Measurements from ENCODE around the gene MS4A15.

Gene MS4A15

GRCh38 chr11:60763692-60764369, 7.2 kb downstream of the MS4A15 start:
- Mint-ChIP-seq H3K27me3 (peaks cover 21% of the 10 kb centered on the region), H3K4me1 (ENCODE audit: low read depth) (peaks cover 1% of the 10 kb centered on the region), H3K27ac (no peak overlapping the region), H3K4me3 (no peak overlapping the region), H3K9me3 (ENCODE audit: low read depth) (no peaks in the 10 kb centered on the region), H3K36me3 (peaks cover 3% of the 10 kb centered on the region)

GRCh38 chr11:60764879-60765278, 8.2 kb downstream of the MS4A15 start:
- peaks cover 17% of the 10 kb centered on the region for H3K27me3 Mint-ChIP-seq
- H3K36me3 Mint-ChIP-seq, result peaks cover 3% of the 10 kb centered on the region
- H3K9me3 Mint-ChIP-seq (ENCODE audit: low read depth), result no peaks in the 10 kb centered on the region
- H3K4me3 Mint-ChIP-seq, result no peak overlapping the region
- H3K4me1 Mint-ChIP-seq (ENCODE audit: low read depth), result peaks cover 1% of the 10 kb centered on the region
- no peak overlapping the region for H3K27ac Mint-ChIP-seq

GRCh38 chr11:60765355-60765754, 8.7 kb downstream of the MS4A15 start:
- no peaks in the 10 kb centered on the region for H3K9me3 Mint-ChIP-seq (ENCODE audit: low read depth)
- peaks cover 13% of the 10 kb centered on the region for H3K27me3 Mint-ChIP-seq
- no peak overlapping the region for H3K27ac Mint-ChIP-seq
- H3K36me3 Mint-ChIP-seq, result peaks cover 3% of the 10 kb centered on the region
- no peak overlapping the region for H3K4me3 Mint-ChIP-seq
- H3K4me1 Mint-ChIP-seq (ENCODE audit: low read depth), result peaks cover 1% of the 10 kb centered on the region

- H3K27me3 Mint-ChIP-seq, result peaks cover 13% of the 10 kb centered on the region
- no peak overlapping the region for H3K27ac Mint-ChIP-seq
Observed at GRCh38 chr11:60766547-60766946, 9.9 kb downstream of the MS4A15 start.

GRCh38 chr11:60767388-60767811, 10.7 kb downstream of the MS4A15 start:
- Mint-ChIP-seq H3K27me3 (peaks cover 13% of the 10 kb centered on the region), H3K4me1 (ENCODE audit: low read depth) (peaks cover 1% of the 10 kb centered on the region), H3K4me3 (no peak overlapping the region), H3K27ac (no peak overlapping the region), H3K9me3 (ENCODE audit: low read depth) (no peaks in the 10 kb centered on the region), H3K36me3 (peaks cover 3% of the 10 kb centered on the region)

More at GRCh38 chr11:60766547-60766946, 9.9 kb downstream of the MS4A15 start:
- Mint-ChIP-seq H3K9me3 (ENCODE audit: low read depth) (no peaks in the 10 kb centered on the region), H3K4me1 (ENCODE audit: low read depth) (peaks cover 1% of the 10 kb centered on the region), H3K4me3 (no peak overlapping the region), H3K36me3 (peaks cover 3% of the 10 kb centered on the region)

GRCh38 chr11:60768202-60768601, 11.5 kb downstream of the MS4A15 start:
- H3K4me3 Mint-ChIP-seq, result no peak overlapping the region
- peaks cover 1% of the 10 kb centered on the region for H3K4me1 Mint-ChIP-seq (ENCODE audit: low read depth)
- H3K27ac Mint-ChIP-seq, result no peak overlapping the region
- H3K36me3 Mint-ChIP-seq, result peaks cover 3% of the 10 kb centered on the region
- H3K27me3 Mint-ChIP-seq, result peaks cover 13% of the 10 kb centered on the region
- H3K9me3 Mint-ChIP-seq (ENCODE audit: low read depth), result no peaks in the 10 kb centered on the region

- Mint-ChIP-seq H3K9me3 (ENCODE audit: low read depth) (no peaks in the 10 kb centered on the region), H3K4me1 (ENCODE audit: low read depth) (peaks cover 1% of the 10 kb centered on the region), H3K36me3 (no peaks in the 10 kb centered on the region), H3K27me3 (peaks cover 13% of the 10 kb centered on the region), H3K4me3 (no peak overlapping the region), H3K27ac (no peak overlapping the region)
Observed at GRCh38 chr11:60769273-60769672, 12.6 kb downstream of the MS4A15 start.

- no peak overlapping the region for H3K4me3 Mint-ChIP-seq
Observed at GRCh38 chr11:60769811-60770210, 13.1 kb downstream of the MS4A15 start.

GRCh38 chr11:60771146-60771545, 14.5 kb downstream of the MS4A15 start:
- H3K27me3 Mint-ChIP-seq, result peaks cover 9% of the 10 kb centered on the region
- peaks cover 7% of the 10 kb centered on the region for H3K4me1 Mint-ChIP-seq (ENCODE audit: low read depth)
- H3K4me3 Mint-ChIP-seq, result no peak overlapping the region
- H3K9me3 Mint-ChIP-seq (ENCODE audit: low read depth), result no peaks in the 10 kb centered on the region
- H3K27ac Mint-ChIP-seq, result no peak overlapping the region
- H3K36me3 Mint-ChIP-seq, result no peaks in the 10 kb centered on the region

More at GRCh38 chr11:60769811-60770210, 13.1 kb downstream of the MS4A15 start:
- Mint-ChIP-seq H3K27ac (no peak overlapping the region), H3K36me3 (no peaks in the 10 kb centered on the region), H3K27me3 (peaks cover 13% of the 10 kb centered on the region), H3K4me1 (ENCODE audit: low read depth) (peaks cover 3% of the 10 kb centered on the region), H3K9me3 (ENCODE audit: low read depth) (no peaks in the 10 kb centered on the region)

GRCh38 chr11:60771879-60772525, 15.3 kb downstream of the MS4A15 start:
- no peaks in the 10 kb centered on the region for H3K9me3 Mint-ChIP-seq (ENCODE audit: low read depth)
- no peaks in the 10 kb centered on the region for H3K36me3 Mint-ChIP-seq
- H3K4me1 Mint-ChIP-seq (ENCODE audit: low read depth), result peaks cover 6% of the 10 kb centered on the region
- H3K27me3 Mint-ChIP-seq, result peaks cover 4% of the 10 kb centered on the region
- H3K27ac Mint-ChIP-seq, result no peak overlapping the region
- no peak overlapping the region for H3K4me3 Mint-ChIP-seq

GRCh38 chr11:60772666-60773065, 16.0 kb downstream of the MS4A15 start:
- Mint-ChIP-seq H3K36me3 (no peaks in the 10 kb centered on the region), H3K4me3 (no peak overlapping the region), H3K4me1 (ENCODE audit: low read depth) (peaks cover 6% of the 10 kb centered on the region), H3K27ac (no peak overlapping the region), H3K27me3 (peaks cover 2% of the 10 kb centered on the region), H3K9me3 (ENCODE audit: low read depth) (no peaks in the 10 kb centered on the region)

GRCh38 chr11:60774726-60775125, 18.1 kb downstream of the MS4A15 start:
- no peaks in the 10 kb centered on the region for H3K27me3 Mint-ChIP-seq
- H3K4me1 Mint-ChIP-seq (ENCODE audit: low read depth), result peaks cover 6% of the 10 kb centered on the region
- H3K36me3 Mint-ChIP-seq, result no peaks in the 10 kb centered on the region
- H3K4me3 Mint-ChIP-seq, result no peak overlapping the region
- H3K27ac Mint-ChIP-seq, result no peak overlapping the region
- H3K9me3 Mint-ChIP-seq (ENCODE audit: low read depth), result no peaks in the 10 kb centered on the region

GRCh38 chr11:60775420-60775961, 18.8 kb downstream of the MS4A15 start:
- Mint-ChIP-seq H3K4me3 (no peak overlapping the region), H3K4me1 (ENCODE audit: low read depth) (peaks cover 6% of the 10 kb centered on the region), H3K9me3 (ENCODE audit: low read depth) (no peaks in the 10 kb centered on the region), H3K36me3 (no peaks in the 10 kb centered on the region), H3K27ac (no peak overlapping the region), H3K27me3 (no peaks in the 10 kb centered on the region)

- Mint-ChIP-seq H3K36me3 (no peaks in the 10 kb centered on the region), H3K27ac (no peak overlapping the region), H3K27me3 (no peaks in the 10 kb centered on the region), H3K9me3 (ENCODE audit: low read depth) (no peaks in the 10 kb centered on the region), H3K4me3 (no peak overlapping the region), H3K4me1 (ENCODE audit: low read depth) (peaks cover 6% of the 10 kb centered on the region)
Observed at GRCh38 chr11:60776167-60776566, 19.5 kb downstream of the MS4A15 start.

GRCh38 chr11:60777106-60777505, 20.4 kb downstream of the MS4A15 start:
- no peaks in the 10 kb centered on the region for H3K9me3 Mint-ChIP-seq (ENCODE audit: low read depth)
- H3K27me3 Mint-ChIP-seq, result no peaks in the 10 kb centered on the region
- no peak overlapping the region for H3K4me3 Mint-ChIP-seq
- H3K36me3 Mint-ChIP-seq, result no peaks in the 10 kb centered on the region
- no peak overlapping the region for H3K27ac Mint-ChIP-seq
- peaks cover 6% of the 10 kb centered on the region for H3K4me1 Mint-ChIP-seq (ENCODE audit: low read depth)
